Stomach (tissue), 9 donors: ENCODE data around the gene YBX1. TPM values are rescaled to one million over a fixed set of nuclear protein-coding genes. Genes with fewer than 3 reads are reported as not detected.
"Not testable (repeated sequence)": the region's sequence is repeated elsewhere in the genome, so short reads cannot be mapped to it uniquely, and the experiment has no call there.

Experiments used
- DNase-seq, 2 donors: peaks; one replicate each; pipeline versions ENCODE4 v3.0.0 to v3.0.0-alpha.2; 2013 to 2019
- H3K27ac ChIP-seq, 5 donors: fragments of 200-600 bp in 4 of 5; sonication (generic) in 4 of 5; one replicate each; pipeline ENCODE4 v1.5.1; 2013 to 2019; ENCODE audit warnings: mild to moderate bottlenecking in 1 of 5, moderate library complexity in 1 of 5
- H3K27me3 ChIP-seq, 3 donors: fragments of 200-600 bp; sonication (generic); one replicate each; pipeline ENCODE4 v1.5.1; 2017 to 2019; ENCODE audit warnings: mixed run types in 1 of 3
- H3K36me3 ChIP-seq, 4 donors: fragments of 200-600 bp; sonication (generic); 1 replicate in 3 of 4; 2 replicates in 1 of 4; pipeline ENCODE4 v1.5.1; 2016 to 2019
- H3K4me1 ChIP-seq, 4 donors: fragments of 200-600 bp; sonication (generic); one replicate each; pipeline ENCODE4 v1.5.1; 2016 to 2019
- H3K4me3 ChIP-seq, 4 donors: fragments of 200-600 bp; sonication (generic) in 3 of 4; one replicate each; pipeline ENCODE4 v1.5.1; 2016 to 2019; ENCODE audit warnings: mild to moderate bottlenecking in 1 of 4
- H3K9me3 ChIP-seq, 4 donors: fragments of 200-600 bp; sonication (generic); one replicate each; pipeline ENCODE4 v1.5.1; 2016 to 2019
- CTCF ChIP-seq, 7 experiments: fragments of 450-650 bp in 4 of 7; fragments of 200-600 bp in 3 of 7; sonication (generic) in 3 of 7; IDR thresholded peaks; one replicate each; pipeline ENCODE4 v1.5.1; 2016 to 2019; ENCODE audit warnings: antibody characterized with exemption in 7 of 7, control low read depth in 2 of 7, mild to moderate bottlenecking in 1 of 7
- EP300 ChIP-seq: sonication (generic); formaldehyde crosslinking; IDR thresholded peaks from one replicate; pipeline ENCODE4 v1.6.1; 2017; ENCODE audit warnings: antibody characterized with exemption
- POLR2A ChIP-seq, 4 donors: fragments of 450-650 bp; IDR thresholded peaks; one replicate each; pipeline ENCODE4 v1.6.1; 2016; ENCODE audit warnings: antibody characterized with exemption in 4 of 4, control low read depth in 2 of 4, mild to moderate bottlenecking in 1 of 4, moderate library complexity in 1 of 4
- POLR2AphosphoS5 ChIP-seq, 3 donors: sonication (generic); formaldehyde crosslinking; IDR thresholded peaks; one replicate each; pipeline ENCODE4 v1.6.1; 2016; ENCODE audit warnings: antibody characterized with exemption in 3 of 3
- WGBS, 5 donors: extraction: QIAGEN DNeasy Blood & Tissue Kit in 3 of 5; methylation state at CpG; one replicate each; pipeline versions ENCODE4 v1.1.5 to v1.1.7; 2013 to 2018; 5-methylcytosine and 5-hydroxymethylcytosine counted together
- intact Hi-C: fragments of 100-400 bp; cut with DNase I; formaldehyde crosslinking; loops from one replicate; pipeline ENCODE4 v1.15.1; 2023; ENCODE audit warnings: low total_unique reads
- polyA plus RNA-seq, 3 donors: library from polyadenylated mRNA; stranded (reverse); fragments of 200-250 nt; gene quantifications; one replicate each; pipeline ENCODE4 v1.2.3, GENCODE V29; 2013
- total RNA-seq, 5 donors: library from RNA; depleted of rRNA; stranded (reverse); fragments of >200 nt; gene quantifications; one replicate each; pipeline versions ENCODE4 v1.1.0 to v1.2.3, GENCODE V29; 2014 to 2016
- donor health status: healthy with polysubstance abuse.
- donor health status: Bipolar disorder and iron deficiency.
- donor health status: healthy.

Gene YBX1
- total and polyA plus RNA-seq, 8 donors: 201 to 844 (median 367) TPM

- DNase-seq: no peak
- H3K36me3 ChIP-seq: peaks cover 58 to 90% (median 84%) of the 10 kb centered on the region in 4 donors
- peaks cover 1 to 25% (median 15%) of the 10 kb centered on the region in 4 donors for H3K4me1 ChIP-seq
- TF ChIP-seq POLR2AphosphoS5 (IDR thresholded peaks at IDR 0.05) (no peak), POLR2A (IDR thresholded peaks at IDR 0.05) (no peak), EP300 (no peak), CTCF (IDR thresholded peaks at IDR 0.05) (no peak)
- intact Hi-C loops: no loop called here
- H3K4me3 ChIP-seq: no peak overlapping the region
- 89 to 92% (median 90%) methylated on average over 4 of the region's 4 CpGs for WGBS, 5 donors
- no peaks in the 10 kb centered on the region for H3K9me3 ChIP-seq
- no peak overlapping the region for H3K27ac ChIP-seq
- no peaks in the 10 kb centered on the region for H3K27me3 ChIP-seq
Measured at GRCh38 chr1:42698081-42698813, 16.0 kb downstream of the YBX1 start.

- Histone ChIP-seq H3K27me3 (no peaks in the 10 kb centered on the region), H3K4me1 (peaks cover 0 to 7% (median 1%) of the 10 kb centered on the region in 4 donors), H3K27ac (no peak overlapping the region), H3K9me3 (no peaks in the 10 kb centered on the region), H3K4me3 (no peak overlapping the region), H3K36me3 (peaks cover 66 to 100% (median 96%) of the 10 kb centered on the region in 4 donors)
- intact Hi-C loops: no loop called here
- no peak for DNase-seq
- TF ChIP-seq CTCF (IDR thresholded peaks at IDR 0.05) (no peak), POLR2A (IDR thresholded peaks at IDR 0.05) (no peak), POLR2AphosphoS5 (IDR thresholded peaks at IDR 0.05) (no peak), EP300 (no peak)
Measured at GRCh38 chr1:42700006-42700405, 17.8 kb downstream of the YBX1 start.

GRCh38 chr1:42703888-42704464, 21.8 kb downstream of the YBX1 start:
- no peaks in the 10 kb centered on the region for H3K27me3 ChIP-seq
- intact Hi-C loops: no loop called here
- H3K4me1 ChIP-seq: no peaks in the 10 kb centered on the region

GRCh38 chr1:42712808-42713207, 30.6 kb downstream of the YBX1 start:
- H3K27ac ChIP-seq, H3K27me3 ChIP-seq, H3K4me3 ChIP-seq, H3K4me1 ChIP-seq, intact Hi-C loops, DNase-seq: not testable (repeated sequence)
- H3K9me3 ChIP-seq: peaks cover 0 to 20% (median 12%) of the 10 kb centered on the region in 4 donors
- WGBS, 5 donors: 96 to 100% (median 100%) methylated on average over 3 of the region's 3 CpGs
- H3K36me3 ChIP-seq: peaks cover 0 to 58% (median 51%) of the 10 kb centered on the region in 4 donors

More at GRCh38 chr1:42703888-42704464, 21.8 kb downstream of the YBX1 start:
- no peaks in the 10 kb centered on the region for H3K9me3 ChIP-seq
- H3K27ac ChIP-seq: no peak overlapping the region
- H3K36me3 ChIP-seq: peaks cover 38 to 98% (median 97%) of the 10 kb centered on the region in 4 donors
- TF ChIP-seq POLR2AphosphoS5 (IDR thresholded peaks at IDR 0.05) (no peak), EP300 (no peak), POLR2A (IDR thresholded peaks at IDR 0.05) (no peak), CTCF (IDR thresholded peaks at IDR 0.05) (no peak)
- WGBS, 5 donors: 94 to 96% (median 95%) methylated on average over 7 of the region's 7 CpGs
- DNase-seq: no peak
- no peak overlapping the region for H3K4me3 ChIP-seq

DNA sequence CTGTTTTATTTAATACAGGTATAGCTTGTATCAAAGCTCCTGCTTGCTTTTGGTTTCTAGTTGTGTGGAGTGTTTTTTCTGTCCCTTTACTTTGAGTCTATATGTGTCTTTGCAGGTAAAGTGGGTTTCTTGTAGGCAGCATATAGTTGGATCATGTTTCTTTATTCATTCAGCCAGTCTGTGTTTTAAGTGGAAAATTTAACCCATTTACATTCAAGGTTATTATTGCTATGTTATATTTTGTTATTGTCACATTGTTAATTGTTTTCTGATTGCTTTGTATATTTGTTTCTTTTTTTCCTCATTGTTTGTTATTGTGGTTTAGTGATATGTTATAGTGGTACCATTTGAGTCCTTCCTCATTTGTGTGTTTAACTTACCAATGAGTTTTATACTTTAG, 31.1 kb downstream of the YBX1 start:
- intact Hi-C loops: no loop called here
- TF ChIP-seq EP300 (no peak), POLR2AphosphoS5 (IDR thresholded peaks at IDR 0.05) (no peak), POLR2A (IDR thresholded peaks at IDR 0.05) (no peak), CTCF (IDR thresholded peaks at IDR 0.05) (no peak)
- H3K4me3 ChIP-seq: no peak overlapping the region

DNA sequence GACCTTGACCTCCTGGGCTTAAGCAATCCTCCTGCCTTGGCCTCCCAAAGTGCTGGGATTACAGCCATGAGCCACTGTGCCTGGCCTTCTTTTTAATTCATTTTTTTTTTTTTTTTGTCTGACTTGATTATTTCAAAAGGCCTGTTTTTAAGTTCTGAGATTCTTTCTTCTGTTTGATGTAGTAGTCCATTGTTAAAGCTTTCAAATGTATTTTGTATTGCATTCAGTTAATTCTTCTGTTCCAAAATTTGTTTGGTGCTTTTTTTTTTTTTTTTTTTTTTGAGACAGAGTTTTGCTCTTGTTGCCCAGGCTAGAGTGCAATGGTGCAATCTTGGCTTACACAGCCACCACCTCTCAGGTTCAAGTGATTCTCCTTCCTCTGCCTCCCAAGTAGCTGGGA, 32.2 kb downstream of the YBX1 start:
- Histone ChIP-seq H3K36me3 (peaks cover 0 to 55% (median 42%) of the 10 kb centered on the region in 4 donors), H3K9me3 (peaks cover 0 to 20% (median 12%) of the 10 kb centered on the region in 4 donors)
- H3K4me1 ChIP-seq, H3K27me3 ChIP-seq, H3K27ac ChIP-seq, H3K4me3 ChIP-seq, DNase-seq, intact Hi-C loops: not testable (repeated sequence)

More for the DNA sequence above, 31.1 kb downstream of the YBX1 start:
- no peaks in the 10 kb centered on the region for H3K27me3 ChIP-seq
- H3K36me3 ChIP-seq: peaks cover 0 to 59% (median 48%) of the 10 kb centered on the region in 4 donors
- no peak overlapping the region for H3K27ac ChIP-seq
- no peak for DNase-seq
- H3K9me3 ChIP-seq: peaks cover 0 to 20% (median 12%) of the 10 kb centered on the region in 4 donors
- no peaks in the 10 kb centered on the region for H3K4me1 ChIP-seq
